ENCODE results near the gene ACTA1.
"Not testable (repeated sequence)": the region's sequence is repeated elsewhere in the genome, so short reads cannot be mapped to it uniquely, and the experiment has no call there.

ACTA1 gene

DNA sequence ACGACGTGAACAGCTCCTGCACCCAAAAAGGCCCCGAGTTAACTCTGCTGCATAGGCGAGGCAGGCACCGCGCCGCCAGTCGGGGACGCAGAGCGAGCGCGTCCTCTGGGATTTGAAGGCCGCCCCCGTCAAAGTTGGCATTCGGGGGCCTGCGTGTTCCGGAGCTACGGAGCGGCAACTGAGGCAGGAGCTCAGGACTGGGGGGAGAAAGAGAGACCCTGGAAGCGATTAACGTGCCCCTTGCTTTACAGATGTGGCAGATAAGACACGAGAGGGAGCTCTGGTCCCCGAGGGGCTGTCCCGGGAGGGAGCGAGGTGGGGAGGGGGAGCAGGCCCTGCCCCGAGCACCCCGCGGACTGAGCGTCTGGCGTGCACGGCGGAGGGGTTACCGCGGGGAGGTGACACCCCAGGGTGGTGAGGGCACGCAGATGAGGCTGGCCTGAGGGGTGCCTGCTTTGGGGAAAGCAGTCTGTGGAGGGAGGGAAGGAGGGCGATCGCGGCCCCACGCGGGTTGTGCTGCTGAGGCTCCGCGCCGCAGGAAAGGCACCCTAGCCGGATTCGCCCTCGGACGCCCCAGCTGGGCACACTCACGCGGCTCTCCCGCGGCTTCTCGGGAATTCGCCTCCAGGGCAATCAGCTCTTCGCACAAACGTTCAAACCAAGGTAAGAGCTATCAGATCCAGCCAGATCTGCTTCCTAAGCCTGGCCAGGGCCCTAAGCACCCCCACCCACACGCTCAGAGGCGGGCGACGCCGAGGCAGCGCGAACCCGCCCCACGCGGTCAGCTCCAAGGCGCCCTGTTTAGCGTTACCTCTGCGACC is 26.5 kb downstream of the ACTA1 start:
- no peak for DNase-seq

DNA sequence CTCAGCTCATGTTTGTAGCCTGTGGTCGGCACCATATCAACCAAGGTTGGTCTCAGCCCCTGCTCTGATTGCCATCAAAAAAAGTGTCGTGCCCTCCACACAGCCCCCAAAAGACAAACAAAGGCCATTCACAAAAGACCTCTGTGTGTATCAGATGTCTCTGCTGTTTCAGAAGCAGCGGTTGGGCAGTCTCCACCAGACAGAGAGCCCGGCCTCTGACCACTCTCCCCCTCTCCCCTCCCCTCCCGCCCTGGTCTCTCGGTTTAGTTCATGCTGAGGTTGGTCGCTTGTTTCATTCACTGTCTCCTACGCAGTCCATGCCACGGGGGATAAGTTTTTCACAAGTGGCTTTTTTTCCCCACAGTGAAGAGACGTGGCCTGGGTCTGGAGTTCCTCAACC is 27.1 kb downstream of the ACTA1 start:
- DNase-seq = no peak

DNA sequence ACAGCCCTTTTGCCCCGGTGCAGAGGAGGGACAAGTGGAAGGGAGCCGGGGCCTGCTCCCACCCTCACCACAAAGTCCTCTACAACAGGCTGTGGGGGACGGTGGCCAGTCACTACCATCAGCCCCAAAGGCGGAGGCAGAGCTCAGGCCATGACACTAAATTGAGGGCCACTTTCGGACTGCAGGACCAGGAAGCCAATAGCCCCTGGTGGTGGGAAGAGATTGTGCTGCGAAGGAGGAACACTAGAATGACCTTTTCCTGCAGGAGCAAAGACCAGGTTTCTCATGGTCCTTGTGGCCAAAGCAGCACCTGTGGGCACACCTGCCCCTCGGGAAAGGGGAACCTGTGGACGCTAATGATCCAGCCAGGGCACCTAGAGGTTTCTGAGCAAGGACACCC is 30.3 kb downstream of the ACTA1 start:
- no peak for DNase-seq

DNA sequence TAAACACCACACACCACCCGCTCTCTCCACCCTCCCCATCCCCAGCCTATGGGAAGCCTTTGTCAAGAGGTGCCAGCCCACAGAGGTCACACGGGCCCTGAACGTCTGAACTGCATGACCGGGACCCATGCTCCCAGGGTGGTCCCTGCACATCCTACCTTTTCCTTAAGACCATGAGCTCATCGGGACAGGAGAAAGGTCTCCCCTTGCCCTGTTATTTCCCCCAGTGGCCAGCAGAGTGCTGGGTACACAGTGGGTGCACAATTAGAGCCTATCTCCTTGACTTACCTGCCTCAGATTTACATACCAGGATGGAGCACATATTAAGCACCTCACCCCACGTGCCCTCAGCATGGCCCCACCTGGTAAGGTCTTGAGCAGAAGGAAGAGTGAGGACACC is 30.9 kb downstream of the ACTA1 start:
- DNase-seq = no peak

DNA sequence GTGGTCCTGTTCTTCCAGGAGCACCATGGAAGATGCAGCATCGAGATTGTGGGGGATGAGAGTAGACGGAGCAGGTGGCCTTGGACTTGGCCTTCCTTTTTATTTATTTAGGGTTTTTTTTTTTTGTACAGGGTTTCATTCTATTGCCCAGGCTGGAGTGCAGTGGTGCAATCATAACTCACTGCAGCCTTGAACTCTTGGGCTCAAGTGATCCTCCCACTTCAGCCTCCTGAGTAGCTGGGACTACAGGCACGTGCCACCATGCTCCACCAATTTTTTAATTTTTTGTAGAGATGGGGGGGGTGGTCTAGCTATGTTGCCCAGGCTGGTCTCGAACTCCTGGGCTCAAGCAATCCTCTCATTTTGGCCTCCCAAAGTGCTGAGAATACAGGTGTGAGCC is 31.6 kb downstream of the ACTA1 start:
- not testable (repeated sequence) for DNase-seq

DNA sequence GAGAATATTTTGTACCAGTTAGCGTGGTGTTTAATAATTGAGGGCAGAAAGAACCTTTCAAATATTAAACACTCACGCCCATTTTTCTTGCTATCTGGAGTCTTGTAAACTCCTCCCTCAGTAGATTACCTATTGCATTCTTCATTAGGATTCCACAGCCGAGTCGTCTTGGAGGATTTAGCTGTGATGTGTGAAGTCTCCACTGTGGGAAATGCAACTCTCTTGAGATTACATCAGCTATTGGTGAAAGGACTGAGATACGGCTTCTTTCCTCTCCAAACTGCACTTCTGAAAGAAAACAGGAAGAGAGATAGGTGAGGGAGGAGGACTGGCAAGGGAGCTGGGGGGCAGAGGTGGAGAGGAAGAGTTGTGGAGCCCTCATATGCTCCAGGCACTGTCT is 36.1 kb downstream of the ACTA1 start:
- no peak for DNase-seq

DNA sequence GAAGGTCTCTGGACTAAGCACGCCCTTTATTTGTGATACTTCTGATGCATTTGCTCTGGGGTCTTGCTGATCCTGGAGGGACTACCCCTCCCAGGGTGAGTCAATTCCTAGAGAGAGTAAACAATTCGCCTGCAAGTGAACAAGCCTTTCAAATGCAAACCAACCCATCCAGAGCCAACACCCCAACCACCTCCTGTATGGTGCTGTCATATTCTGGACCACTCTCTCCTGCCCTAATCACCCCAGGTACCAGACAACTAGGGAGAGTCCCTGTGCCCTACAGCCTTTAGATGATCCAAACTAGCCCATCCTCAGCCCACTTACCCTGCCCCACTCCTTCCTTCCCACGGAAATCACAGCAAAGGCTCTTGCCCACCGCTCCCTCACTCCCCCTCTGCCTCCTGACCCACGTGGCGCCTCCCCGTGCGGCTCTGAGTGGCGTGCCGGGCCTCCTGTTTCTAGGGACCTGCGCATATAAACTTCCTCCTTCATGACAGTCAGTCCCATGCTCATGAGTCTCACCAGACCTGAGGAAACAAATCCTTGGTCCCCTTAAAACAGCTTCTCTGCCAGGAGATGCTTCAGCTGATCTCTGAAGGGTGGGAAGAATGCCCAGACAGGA is 37.2 kb downstream of the ACTA1 start:
- DNase-seq = no peak

DNA sequence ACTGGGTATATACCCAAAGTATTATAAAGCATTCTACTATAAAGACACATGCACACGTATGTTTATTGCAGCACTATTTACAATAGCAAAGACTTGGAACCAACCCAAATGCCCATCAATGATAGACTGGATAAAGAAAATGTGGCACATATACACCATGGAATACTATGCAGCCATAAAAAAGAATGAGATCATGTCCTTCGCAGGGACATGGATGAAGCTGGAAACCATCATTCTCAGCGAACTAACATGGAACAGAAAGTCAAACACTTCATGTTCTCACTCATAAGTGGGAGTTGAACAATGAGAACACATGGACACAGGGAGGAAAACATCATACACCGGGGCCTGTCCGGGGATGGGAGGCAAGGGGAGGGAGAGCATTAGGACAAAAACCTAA is 39.4 kb downstream of the ACTA1 start:
- DNase-seq = not testable (repeated sequence)

DNA sequence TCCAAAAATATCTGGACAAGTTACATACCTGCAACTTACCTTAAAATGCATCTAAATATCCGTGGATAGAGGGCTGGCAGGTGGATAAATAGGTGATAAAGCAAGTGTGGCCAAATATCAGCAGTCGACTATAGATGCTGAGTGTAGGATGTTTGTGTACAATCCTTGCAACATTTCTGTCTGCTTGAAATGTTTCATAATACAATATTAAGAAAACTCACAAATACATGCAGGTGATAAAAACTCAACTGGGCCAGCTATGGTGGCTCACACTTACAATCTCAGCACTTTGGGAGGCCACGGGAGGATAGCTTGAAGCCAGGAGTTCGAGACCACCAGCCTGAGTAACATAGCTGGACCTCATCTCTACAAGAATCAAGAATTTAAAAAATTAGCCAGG is 41.0 kb downstream of the ACTA1 start:
- no peak for DNase-seq

DNA sequence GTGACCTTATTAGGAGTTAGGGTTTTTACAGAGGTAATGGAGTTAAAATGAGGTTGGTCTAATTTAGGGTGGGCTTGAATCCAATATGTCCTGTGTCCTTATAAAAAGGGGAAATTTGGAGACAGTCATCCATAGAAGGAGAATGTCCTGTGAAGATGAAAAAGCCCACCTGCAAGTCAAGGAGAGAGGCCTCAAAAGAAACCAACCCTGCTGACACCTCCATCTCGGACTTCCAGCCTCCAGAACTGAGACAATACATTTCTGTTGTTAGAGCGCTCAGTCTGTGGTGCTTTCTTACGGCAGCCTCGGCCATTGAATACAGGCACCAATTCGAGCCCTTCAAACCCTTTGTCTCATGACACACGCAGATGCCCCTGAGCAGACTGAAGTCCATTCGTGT is 43.8 kb downstream of the ACTA1 start:
- no peak for DNase-seq

DNA sequence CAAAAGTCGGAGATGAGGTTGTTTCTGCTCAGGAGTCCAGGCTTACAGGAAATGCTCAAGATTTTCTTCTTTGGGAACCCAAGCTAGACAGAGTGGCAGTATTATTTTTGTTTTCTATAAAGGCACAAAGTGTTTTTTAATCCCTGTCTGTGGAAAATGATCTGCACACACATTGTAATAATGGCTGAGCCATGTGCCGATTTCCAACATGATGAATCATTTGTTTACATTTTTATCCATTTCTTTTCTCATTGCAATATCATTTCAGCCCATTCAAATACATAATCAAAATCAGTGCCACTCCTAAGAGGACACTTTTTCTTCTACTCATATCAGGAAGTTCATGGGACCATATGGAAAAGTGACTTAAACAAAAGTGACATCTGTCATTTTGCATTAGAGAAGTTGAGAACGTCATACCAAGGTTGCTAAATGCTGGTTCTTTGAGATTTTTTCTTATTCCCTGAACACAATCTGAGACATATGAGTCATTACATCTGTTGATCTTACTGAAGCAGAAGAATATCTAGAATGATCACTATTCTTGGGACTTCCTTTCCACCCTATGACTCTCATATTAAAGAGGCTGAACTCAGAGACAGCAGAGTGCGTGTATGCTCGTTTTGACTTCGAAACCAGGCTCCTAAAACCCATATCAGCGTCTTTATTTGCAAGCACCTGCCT is 44.9 kb downstream of the ACTA1 start:
- no peak for DNase-seq

DNA sequence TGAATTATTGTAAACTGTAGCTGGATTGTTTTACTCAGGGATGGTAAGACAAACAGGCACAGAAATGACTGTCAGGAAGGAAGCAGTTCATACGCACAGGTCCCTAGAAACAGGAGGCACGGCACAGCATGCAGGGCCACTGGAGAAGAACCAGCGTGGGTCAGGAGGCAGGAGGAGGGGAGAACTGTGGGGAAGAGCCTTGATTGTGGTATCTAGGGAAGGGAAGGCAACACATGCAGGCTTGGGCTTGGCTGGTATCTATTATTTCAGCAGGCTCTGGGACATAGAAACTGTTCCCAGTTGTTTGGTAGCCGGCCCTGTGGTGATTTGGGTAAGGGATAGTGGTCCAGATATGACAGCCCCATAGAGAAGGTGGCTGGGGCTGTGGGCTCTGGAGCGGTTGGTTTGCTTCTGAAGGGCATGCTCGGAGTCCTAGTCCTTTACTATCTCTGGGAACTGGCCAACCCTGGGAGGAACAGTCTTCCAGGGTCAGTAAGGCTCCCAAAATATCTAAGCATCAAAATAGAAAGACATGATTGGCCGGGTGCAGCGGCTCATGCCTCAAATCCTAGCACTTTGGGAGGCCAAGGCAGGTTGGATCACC is 47.9 kb downstream of the ACTA1 start:
- DNase-seq = no peak

DNA sequence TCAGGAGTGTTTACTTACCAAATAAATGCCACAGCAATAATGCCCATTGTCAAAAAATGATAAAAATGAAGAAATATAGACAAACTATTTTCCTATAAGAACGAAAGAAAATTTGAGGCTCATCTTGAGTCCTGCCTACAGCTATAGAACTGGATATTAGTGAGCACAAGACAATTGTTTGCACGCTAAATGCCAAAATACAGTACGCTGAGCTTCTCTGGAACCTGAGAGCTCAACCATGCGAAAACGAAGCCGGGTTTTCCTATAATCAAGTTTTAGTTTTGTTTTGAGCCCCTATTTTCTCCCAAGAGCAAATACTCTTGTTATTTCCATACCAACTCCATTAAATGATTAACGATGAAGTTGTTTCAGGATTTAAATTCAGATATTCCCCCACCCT is 49.1 kb downstream of the ACTA1 start:
- no peak for DNase-seq

DNA sequence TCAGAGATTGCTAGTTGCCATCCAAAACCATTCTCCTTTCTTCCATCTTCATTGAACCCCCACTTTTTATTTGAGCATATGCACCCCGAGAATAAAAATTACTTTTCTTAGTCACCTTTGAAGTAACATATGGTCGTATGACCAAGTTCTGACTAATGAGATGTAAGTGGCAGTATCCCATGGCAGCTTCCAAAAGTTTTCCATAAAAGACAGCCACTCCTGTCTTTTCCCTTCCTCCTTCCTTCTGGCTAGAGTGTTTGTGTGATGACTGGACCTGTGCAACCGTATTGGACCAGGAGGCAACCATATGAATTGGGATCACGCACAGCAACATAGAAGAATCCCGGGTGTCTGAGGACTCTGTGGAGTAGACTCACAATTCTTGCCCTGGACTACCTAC is 49.9 kb downstream of the ACTA1 start:
- DNase-seq = no peak

DNA sequence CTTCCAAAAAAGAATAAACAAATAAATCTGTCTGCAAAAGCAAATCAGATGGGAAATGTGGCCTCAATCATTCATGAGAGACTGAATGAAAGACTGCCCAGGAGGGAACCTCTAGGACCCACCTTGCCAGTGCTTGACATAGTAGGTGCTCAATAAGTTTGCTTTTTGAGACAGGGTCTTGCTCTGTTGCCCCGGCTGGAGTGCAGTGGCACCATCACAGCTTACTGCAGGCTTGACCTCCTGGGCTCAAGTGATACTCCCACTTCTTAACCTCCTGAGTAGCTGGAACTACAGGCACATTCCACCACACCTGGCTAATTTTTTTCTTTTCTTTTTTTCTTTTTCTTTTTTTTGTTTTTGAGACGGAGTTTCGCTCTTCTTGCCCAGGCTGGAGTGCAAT is 50.7 kb downstream of the ACTA1 start:
- DNase-seq = no peak

Measured in CD4-positive, alpha-beta T cell treated with Interleukin-10 for 1 hour (primary cell).